ENCODE measurements around the gene ODR4. TPM values are rescaled to one million over a fixed set of nuclear protein-coding genes. Genes with fewer than 3 reads are reported as not detected.
"Not testable (repeated sequence)": the region's sequence is repeated elsewhere in the genome, so short reads cannot be mapped to it uniquely, and the experiment has no call there.

Gene ODR4
- polyA plus RNA-seq, 1 donor (not counting 4 experiments of a cell fraction or from before 2014, with no cell fraction given) = 20.0 TPM

DNA sequence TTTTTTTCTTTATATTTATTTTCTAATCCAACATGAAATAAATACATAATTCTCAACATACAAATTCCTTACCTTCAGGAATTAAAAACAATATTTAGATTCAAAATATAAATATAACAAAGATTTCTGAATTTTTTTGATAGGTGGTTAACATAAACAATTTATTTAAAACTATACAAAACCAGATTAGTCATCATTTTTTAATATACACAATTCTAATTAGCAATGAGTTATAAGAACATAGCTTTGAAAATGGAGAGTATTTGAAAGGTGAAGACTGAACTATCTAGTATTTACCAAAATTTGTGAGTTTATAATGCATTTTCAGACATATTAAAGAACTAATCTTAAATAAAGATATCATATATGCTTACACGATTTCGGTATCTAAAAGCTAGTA, 38.1 kb upstream of the ODR4 start:
- TF ChIP-seq EZH2 (IDR thresholded peaks at IDR 0.05; ENCODE audit: low read length) = no peak
- TF ChIP-seq, protein P1, sequence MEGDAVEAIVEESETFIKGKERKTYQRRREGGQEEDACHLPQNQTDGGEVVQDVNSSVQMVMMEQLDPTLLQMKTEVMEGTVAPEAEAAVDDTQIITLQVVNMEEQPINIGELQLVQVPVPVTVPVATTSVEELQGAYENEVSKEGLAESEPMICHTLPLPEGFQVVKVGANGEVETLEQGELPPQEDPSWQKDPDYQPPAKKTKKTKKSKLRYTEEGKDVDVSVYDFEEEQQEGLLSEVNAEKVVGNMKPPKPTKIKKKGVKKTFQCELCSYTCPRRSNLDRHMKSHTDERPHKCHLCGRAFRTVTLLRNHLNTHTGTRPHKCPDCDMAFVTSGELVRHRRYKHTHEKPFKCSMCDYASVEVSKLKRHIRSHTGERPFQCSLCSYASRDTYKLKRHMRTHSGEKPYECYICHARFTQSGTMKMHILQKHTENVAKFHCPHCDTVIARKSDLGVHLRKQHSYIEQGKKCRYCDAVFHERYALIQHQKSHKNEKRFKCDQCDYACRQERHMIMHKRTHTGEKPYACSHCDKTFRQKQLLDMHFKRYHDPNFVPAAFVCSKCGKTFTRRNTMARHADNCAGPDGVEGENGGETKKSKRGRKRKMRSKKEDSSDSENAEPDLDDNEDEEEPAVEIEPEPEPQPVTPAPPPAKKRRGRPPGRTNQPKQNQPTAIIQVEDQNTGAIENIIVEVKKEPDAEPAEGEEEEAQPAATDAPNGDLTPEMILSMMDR (optimal IDR thresholded peaks at IDR 0.05 in 1 of 3, IDR thresholded peaks at IDR 0.05 in 1 of 3, conservative IDR thresholded peaks at IDR 0.05 in 1 of 3; ENCODE audit: extremely low read depth in 1 of 3, insufficient read depth in 2 of 3, low read length in 3 of 3) = no peak
- no peaks in the 10 kb centered on the region for H4K20me1 ChIP-seq (ENCODE audit: control insufficient read depth, extremely low read depth, insufficient read depth, low read length)
- H3K4me3 ChIP-seq (ENCODE audit: control insufficient read depth in 2 of 3, extremely low read depth in 1 of 3, insufficient read depth in 2 of 3, low read depth in 1 of 3, low read length in 3 of 3) = no peak overlapping the region
- H3K9ac ChIP-seq (ENCODE audit: control insufficient read depth, extremely low read depth, insufficient read depth, low read length) = no peak overlapping the region
- H3K27ac ChIP-seq (ENCODE audit: control insufficient read depth, insufficient read depth, low read length) = no peak overlapping the region
- dilution Hi-C loops (cut with MboI; ENCODE audit: extremely low pct_ligation_motif_present, low sequenced_read_pairs) = no loop called here
- no peaks in the 10 kb centered on the region for H3K4me1 ChIP-seq (ENCODE audit: control insufficient read depth, extremely low read depth, insufficient read depth, low read length)
- no peaks in the 10 kb centered on the region for H3K79me2 ChIP-seq (ENCODE audit: control insufficient read depth, insufficient read depth, low read length)
- H3K4me2 ChIP-seq (ENCODE audit: control insufficient read depth, extremely low read depth, insufficient read depth, low read depth, low read length) = no peak overlapping the region
- H3K9me1 ChIP-seq (ENCODE audit: control insufficient read depth, extremely low read depth, insufficient read depth, low read length) = no peaks in the 10 kb centered on the region
- no peaks in the 10 kb centered on the region for H3K27me3 ChIP-seq (ENCODE audit: control insufficient read depth, extremely low read depth, insufficient read depth, low read length)
- no peaks in the 10 kb centered on the region for H3K9me3 ChIP-seq (ENCODE audit: control insufficient read depth, low read depth, low read length)
- no peak for DNase-seq (ENCODE audit: low read depth, low spot score)
- FAIRE-seq = no peak
- H3K36me3 ChIP-seq (ENCODE audit: control insufficient read depth in 2 of 2, extremely low read depth in 1 of 2, insufficient read depth in 2 of 2, low read length in 2 of 2) = peaks cover 7 to 15% of the 10 kb centered on the region in 2 experiments
- no peak overlapping the region for H2AFZ ChIP-seq (ENCODE audit: control insufficient read depth, low read length)

DNA sequence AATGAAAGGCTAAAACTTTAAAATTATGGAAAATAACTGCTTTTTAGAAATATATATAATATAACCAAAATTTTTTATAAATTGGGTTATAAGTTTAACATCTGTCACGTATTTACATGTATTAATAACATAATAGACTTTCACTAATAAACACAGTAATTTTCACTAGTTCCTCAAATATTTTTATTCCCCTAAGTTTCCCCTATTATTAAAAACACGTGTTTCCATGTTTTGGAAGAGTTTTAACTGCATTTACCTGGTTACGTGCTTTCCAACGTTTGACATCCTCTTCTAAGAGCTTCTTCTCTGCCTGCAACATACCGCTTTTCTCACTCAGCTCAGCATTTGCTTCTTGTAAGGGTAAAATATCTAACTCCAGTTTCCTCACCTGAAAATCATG, 34.9 kb upstream of the ODR4 start:
- Histone ChIP-seq H3K4me2 (ENCODE audit: control insufficient read depth, extremely low read depth, insufficient read depth, low read depth, low read length) (no peak overlapping the region), H3K36me3 (ENCODE audit: control insufficient read depth in 2 of 2, extremely low read depth in 1 of 2, insufficient read depth in 2 of 2, low read length in 2 of 2) (peaks cover 16 to 26% of the 10 kb centered on the region in 2 experiments), H2AFZ (ENCODE audit: control insufficient read depth, low read length) (no peak overlapping the region), H3K9me1 (ENCODE audit: control insufficient read depth, extremely low read depth, insufficient read depth, low read length) (no peaks in the 10 kb centered on the region), H3K27me3 (ENCODE audit: control insufficient read depth, extremely low read depth, insufficient read depth, low read length) (no peaks in the 10 kb centered on the region), H3K9ac (ENCODE audit: control insufficient read depth, extremely low read depth, insufficient read depth, low read length) (no peak overlapping the region), H4K20me1 (ENCODE audit: control insufficient read depth, extremely low read depth, insufficient read depth, low read length) (no peaks in the 10 kb centered on the region), H3K27ac (ENCODE audit: control insufficient read depth, insufficient read depth, low read length) (no peak overlapping the region), H3K9me3 (ENCODE audit: control insufficient read depth, low read depth, low read length) (no peaks in the 10 kb centered on the region), H3K79me2 (ENCODE audit: control insufficient read depth, insufficient read depth, low read length) (no peaks in the 10 kb centered on the region), H3K4me1 (ENCODE audit: control insufficient read depth, extremely low read depth, insufficient read depth, low read length) (no peaks in the 10 kb centered on the region), H3K4me3 (ENCODE audit: control insufficient read depth in 2 of 3, extremely low read depth in 1 of 3, insufficient read depth in 2 of 3, low read depth in 1 of 3, low read length in 3 of 3) (no peak overlapping the region)
- dilution Hi-C loops (cut with MboI; ENCODE audit: extremely low pct_ligation_motif_present, low sequenced_read_pairs) = no loop called here
- FAIRE-seq (no peak), DNase-seq (ENCODE audit: low read depth, low spot score) (no peak)
- TF ChIP-seq, protein P1 (optimal IDR thresholded peaks at IDR 0.05 in 1 of 3, IDR thresholded peaks at IDR 0.05 in 1 of 3, conservative IDR thresholded peaks at IDR 0.05 in 1 of 3; ENCODE audit: extremely low read depth in 1 of 3, insufficient read depth in 2 of 3, low read length in 3 of 3) = no peak
- TF ChIP-seq EZH2 (IDR thresholded peaks at IDR 0.05; ENCODE audit: low read length) = no peak

DNA sequence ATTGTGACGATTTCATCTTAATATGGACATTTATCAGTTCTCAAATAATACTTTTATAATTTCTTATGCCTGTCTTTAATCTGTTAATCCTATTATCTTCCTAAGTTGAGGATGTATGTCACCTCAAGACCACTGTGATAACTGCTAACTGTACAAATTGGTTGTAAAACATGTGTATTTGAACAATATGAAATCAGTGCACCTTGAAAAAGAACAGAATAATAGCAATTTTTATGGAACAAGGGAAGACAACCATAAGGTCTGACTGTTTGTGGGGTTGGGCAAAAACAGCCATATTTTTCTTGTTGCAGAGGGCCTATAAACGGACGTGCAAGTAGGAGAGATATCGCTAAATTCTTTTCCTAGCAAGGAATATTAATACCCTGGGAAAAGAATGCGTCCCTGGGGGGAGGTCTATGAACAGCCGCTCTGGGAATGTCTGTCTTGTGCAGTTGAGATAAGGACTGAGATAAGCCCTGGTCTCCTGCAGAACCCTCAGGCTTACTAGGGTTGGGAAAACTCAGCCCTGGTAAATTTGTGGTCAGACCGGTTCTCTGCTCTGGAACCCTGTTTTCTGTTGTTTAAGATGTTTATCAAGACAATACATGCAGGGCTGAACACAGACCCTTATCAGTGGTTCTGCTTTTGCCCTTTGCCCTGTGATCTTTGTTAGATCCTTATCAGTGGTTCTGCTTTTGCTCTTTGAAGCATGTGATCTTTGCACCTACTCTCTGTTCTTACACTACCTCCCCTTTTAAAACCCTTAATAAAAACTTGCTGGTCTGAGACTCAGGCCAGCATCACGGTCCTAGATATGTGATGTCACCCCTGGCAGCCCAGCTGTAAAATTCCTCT, 27.6 kb upstream of the ODR4 start:
- H3K36me3 ChIP-seq (ENCODE audit: control insufficient read depth in 2 of 2, extremely low read depth in 1 of 2, insufficient read depth in 2 of 2, low read length in 2 of 2) = peaks cover 11 to 37% of the 10 kb centered on the region in 2 experiments

More for the DNA sequence above, 27.6 kb upstream of the ODR4 start:
- H3K9me3 ChIP-seq (ENCODE audit: control insufficient read depth, low read depth, low read length); H4K20me1 ChIP-seq (ENCODE audit: control insufficient read depth, extremely low read depth, insufficient read depth, low read length); H3K79me2 ChIP-seq (ENCODE audit: control insufficient read depth, insufficient read depth, low read length); H2AFZ ChIP-seq (ENCODE audit: control insufficient read depth, low read length); H3K4me2 ChIP-seq (ENCODE audit: control insufficient read depth, extremely low read depth, insufficient read depth, low read depth, low read length); H3K27ac ChIP-seq (ENCODE audit: control insufficient read depth, insufficient read depth, low read length); H3K27me3 ChIP-seq (ENCODE audit: control insufficient read depth, extremely low read depth, insufficient read depth, low read length); H3K4me3 ChIP-seq (ENCODE audit: control insufficient read depth in 2 of 3, extremely low read depth in 1 of 3, insufficient read depth in 2 of 3, low read depth in 1 of 3, low read length in 3 of 3); H3K9me1 ChIP-seq (ENCODE audit: control insufficient read depth, extremely low read depth, insufficient read depth, low read length); H3K9ac ChIP-seq (ENCODE audit: control insufficient read depth, extremely low read depth, insufficient read depth, low read length); H3K4me1 ChIP-seq (ENCODE audit: control insufficient read depth, extremely low read depth, insufficient read depth, low read length); FAIRE-seq; DNase-seq (ENCODE audit: low read depth, low spot score); dilution Hi-C loops (cut with MboI; ENCODE audit: extremely low pct_ligation_motif_present, low sequenced_read_pairs): not testable (repeated sequence)
